Astrocyte (in vitro differentiated cells and primary cell): ENCODE results near the gene TYROBP. TPM values are rescaled to one million over a fixed set of nuclear protein-coding genes. Genes with fewer than 3 reads are reported as not detected.

Experiments used
- DNase-seq: peaks from one replicate; pipeline ENCODE4 v3.0.0-alpha.2; 2010; ENCODE audit warnings: low read depth
- FAIRE-seq: peaks from 2 replicates; lab custom pipeline; 2011; peaks lifted over from hg19 to GRCh38; lab: Jason Lieb, UNC
- H2AFZ ChIP-seq: 2 replicates; pipeline ENCODE4 v1.6.0; 2012; ENCODE audit warnings: low read depth, low read length, inconsistent platforms
- H3K27ac ChIP-seq: 2 replicates; pipeline ENCODE4 v1.5.1; 2011; ENCODE audit warnings: low read depth, low read length, inconsistent platforms
- H3K27me3 ChIP-seq: 2 replicates; pipeline ENCODE4 v1.6.0; 2011; ENCODE audit warnings: low read length, inconsistent platforms; ENCODE audit not compliant: insufficient read depth
- H3K36me3 ChIP-seq: 2 replicates; pipeline ENCODE4 v1.5.1; 2011; ENCODE audit warnings: low read length, inconsistent platforms; ENCODE audit not compliant: insufficient read depth
- H3K4me1 ChIP-seq: 2 replicates; pipeline ENCODE4 v1.5.1; 2011; ENCODE audit warnings: low read length, inconsistent platforms; ENCODE audit not compliant: insufficient read depth
- H3K4me2 ChIP-seq: 2 replicates; pipeline ENCODE4 v1.6.0; 2012; ENCODE audit warnings: low read length, inconsistent platforms
- H3K4me3 ChIP-seq: 2 replicates; pipeline ENCODE4 v1.5.1; 2011; ENCODE audit warnings: low read depth, mild to moderate bottlenecking, low read length, inconsistent platforms; ENCODE audit not compliant: insufficient read depth
- H3K79me2 ChIP-seq: 2 replicates; pipeline ENCODE4 v1.6.0; 2012; ENCODE audit warnings: mild to moderate bottlenecking, low read length, inconsistent platforms; ENCODE audit not compliant: insufficient read depth
- H3K9ac ChIP-seq: 2 replicates; pipeline ENCODE4 v1.6.0; 2012; ENCODE audit warnings: mild to moderate bottlenecking, low read length, inconsistent platforms
- H3K9me3 ChIP-seq: 2 replicates; pipeline ENCODE4 v1.5.1; 2012; ENCODE audit warnings: low read depth, mild to moderate bottlenecking, low read length, inconsistent platforms; ENCODE audit not compliant: insufficient read depth
- H4K20me1 ChIP-seq: 2 replicates; pipeline ENCODE4 v1.6.0; 2012; ENCODE audit warnings: low read length, inconsistent platforms; ENCODE audit not compliant: insufficient read depth
- H3K27ac Mint-ChIP-seq: one replicate; pipeline ENCODE4 v1.8.0; 2021; ENCODE audit warnings: mild to moderate bottlenecking, mixed read lengths; ENCODE audit not compliant: unreplicated experiment
- H3K27me3 Mint-ChIP-seq: one replicate; pipeline ENCODE4 v1.8.0; 2021; ENCODE audit warnings: low read depth, mixed read lengths; ENCODE audit not compliant: unreplicated experiment
- H3K36me3 Mint-ChIP-seq: one replicate; pipeline ENCODE4 v1.8.0; 2021; ENCODE audit warnings: low read depth, mixed read lengths; ENCODE audit not compliant: unreplicated experiment
- H3K4me1 Mint-ChIP-seq: one replicate; pipeline ENCODE4 v1.8.0; 2021; ENCODE audit warnings: low read depth, mixed read lengths; ENCODE audit not compliant: unreplicated experiment
- H3K4me3 Mint-ChIP-seq: one replicate; pipeline ENCODE4 v1.8.0; 2021; ENCODE audit warnings: mild to moderate bottlenecking, moderate library complexity, mixed read lengths; ENCODE audit not compliant: unreplicated experiment
- H3K9me3 Mint-ChIP-seq: one replicate; pipeline ENCODE4 v1.8.0; 2021; ENCODE audit warnings: mild to moderate bottlenecking, mixed read lengths; ENCODE audit not compliant: unreplicated experiment
- EZH2 ChIP-seq: IDR thresholded peaks from 2 replicates; pipeline ENCODE4 v1.6.1; 2012; ENCODE audit warnings: mild to moderate bottlenecking, low read length, inconsistent platforms; ENCODE audit not compliant: insufficient read depth
- total RNA-seq: library from RNA; stranded (reverse); gene quantifications from 2 replicates; pipeline ENCODE4 v1.2.1, GENCODE V29; 2021
- TF ChIP-seq, protein P1 (sequence below): IDR thresholded peaks from 2 replicates; pipeline ENCODE4 v1.5.1; 2011; ENCODE audit warnings: low read depth, mild to moderate bottlenecking, inconsistent platforms, low read length, moderate library complexity; ENCODE audit not compliant: insufficient read depth

The TYROBP gene
- total RNA-seq, 1 donor from 2014 or later = not detected

DNA sequence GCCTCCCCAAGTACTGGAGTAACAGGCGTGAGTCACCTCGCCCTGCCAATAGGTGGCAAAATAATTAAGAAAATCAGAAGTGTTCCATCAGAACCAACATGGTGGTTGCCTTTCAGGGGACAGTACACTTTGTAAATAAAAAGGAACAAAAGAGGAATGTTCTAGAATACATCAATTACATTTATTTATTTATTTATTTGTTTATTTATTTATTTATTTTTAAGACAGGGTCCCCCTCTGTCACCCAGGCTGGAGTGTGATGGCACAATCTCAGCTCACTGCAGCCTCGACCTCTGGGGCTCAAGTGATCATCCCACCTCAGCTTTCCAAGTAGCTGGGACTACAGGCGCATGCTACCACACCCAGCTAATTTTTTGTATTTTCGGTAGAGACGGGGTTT is 12.9 kb upstream of the TYROBP start:
- Mint-ChIP-seq H3K4me3 (no peak overlapping the region), H3K27me3 (peaks cover 2% of the 10 kb centered on the region), H3K4me1 (no peaks in the 10 kb centered on the region), H3K27ac (no peak overlapping the region), H3K36me3 (no peaks in the 10 kb centered on the region), H3K9me3 (peaks cover 11% of the 10 kb centered on the region)
- no peak overlapping the region for H3K4me3 ChIP-seq
- H4K20me1 ChIP-seq = no peaks in the 10 kb centered on the region
- TF ChIP-seq, protein P1, sequence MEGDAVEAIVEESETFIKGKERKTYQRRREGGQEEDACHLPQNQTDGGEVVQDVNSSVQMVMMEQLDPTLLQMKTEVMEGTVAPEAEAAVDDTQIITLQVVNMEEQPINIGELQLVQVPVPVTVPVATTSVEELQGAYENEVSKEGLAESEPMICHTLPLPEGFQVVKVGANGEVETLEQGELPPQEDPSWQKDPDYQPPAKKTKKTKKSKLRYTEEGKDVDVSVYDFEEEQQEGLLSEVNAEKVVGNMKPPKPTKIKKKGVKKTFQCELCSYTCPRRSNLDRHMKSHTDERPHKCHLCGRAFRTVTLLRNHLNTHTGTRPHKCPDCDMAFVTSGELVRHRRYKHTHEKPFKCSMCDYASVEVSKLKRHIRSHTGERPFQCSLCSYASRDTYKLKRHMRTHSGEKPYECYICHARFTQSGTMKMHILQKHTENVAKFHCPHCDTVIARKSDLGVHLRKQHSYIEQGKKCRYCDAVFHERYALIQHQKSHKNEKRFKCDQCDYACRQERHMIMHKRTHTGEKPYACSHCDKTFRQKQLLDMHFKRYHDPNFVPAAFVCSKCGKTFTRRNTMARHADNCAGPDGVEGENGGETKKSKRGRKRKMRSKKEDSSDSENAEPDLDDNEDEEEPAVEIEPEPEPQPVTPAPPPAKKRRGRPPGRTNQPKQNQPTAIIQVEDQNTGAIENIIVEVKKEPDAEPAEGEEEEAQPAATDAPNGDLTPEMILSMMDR = no peak
- TF ChIP-seq EZH2 = no peak
- H3K36me3 ChIP-seq = no peaks in the 10 kb centered on the region
- no peak for FAIRE-seq
- no peak overlapping the region for H3K9ac ChIP-seq
- H3K79me2 ChIP-seq = no peaks in the 10 kb centered on the region
- H3K4me2 ChIP-seq = no peak overlapping the region
- H3K9me3 ChIP-seq = no peaks in the 10 kb centered on the region
- H3K4me1 ChIP-seq = no peaks in the 10 kb centered on the region
- no peak overlapping the region for H3K27ac ChIP-seq
- no peak for DNase-seq
- H2AFZ ChIP-seq = no peak overlapping the region
- peaks cover 8% of the 10 kb centered on the region for H3K27me3 ChIP-seq

- no peaks in the 10 kb centered on the region for H3K4me1 ChIP-seq
- H3K9me3 Mint-ChIP-seq = no peaks in the 10 kb centered on the region
- no peaks in the 10 kb centered on the region for H3K4me1 Mint-ChIP-seq
- H3K36me3 Mint-ChIP-seq = no peaks in the 10 kb centered on the region
- no peaks in the 10 kb centered on the region for H3K27me3 ChIP-seq
- DNase-seq (no peak), FAIRE-seq (no peak)
- H3K4me2 ChIP-seq = no peak overlapping the region
- no peak overlapping the region for H3K27ac ChIP-seq
- no peaks in the 10 kb centered on the region for H4K20me1 ChIP-seq
- H3K27ac Mint-ChIP-seq = no peak overlapping the region
- H3K9me3 ChIP-seq = no peaks in the 10 kb centered on the region
- H3K36me3 ChIP-seq = no peaks in the 10 kb centered on the region
- TF ChIP-seq, protein P1 = no peak
- TF ChIP-seq EZH2 = no peak
- no peaks in the 10 kb centered on the region for H3K27me3 Mint-ChIP-seq
- H3K4me3 ChIP-seq = no peak overlapping the region
- H3K9ac ChIP-seq = no peak overlapping the region
- H3K4me3 Mint-ChIP-seq = no peak overlapping the region
- no peak overlapping the region for H2AFZ ChIP-seq
- no peaks in the 10 kb centered on the region for H3K79me2 ChIP-seq
These were observed 11.2 kb upstream of the TYROBP start for GRCh38 chr19:35919306-35919705.

DNA sequence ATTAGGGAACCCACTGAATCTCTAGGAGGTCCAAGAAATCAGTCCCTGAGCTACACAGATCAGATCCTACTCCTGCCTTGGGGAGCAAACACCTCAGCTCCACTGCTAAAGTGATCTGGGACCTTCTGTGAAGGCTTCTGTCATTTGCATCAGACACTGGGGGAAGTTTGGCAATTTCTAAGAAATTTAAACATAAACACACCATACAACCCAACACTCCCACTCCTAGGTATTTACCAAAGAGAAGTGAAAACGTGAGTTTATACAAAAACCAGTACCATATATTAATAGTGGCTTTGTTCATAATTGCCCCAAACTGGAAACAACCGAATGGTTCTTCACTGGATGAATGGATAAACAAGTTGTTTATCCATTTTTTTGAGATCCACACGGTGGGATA is 7.3 kb upstream of the TYROBP start:
- Mint-ChIP-seq H3K27me3 (no peaks in the 10 kb centered on the region), H3K9me3 (no peaks in the 10 kb centered on the region), H3K27ac (no peak overlapping the region), H3K36me3 (no peaks in the 10 kb centered on the region), H3K4me3 (no peak overlapping the region), H3K4me1 (no peaks in the 10 kb centered on the region)
- Histone ChIP-seq H3K4me1 (peaks cover 6% of the 10 kb centered on the region), H3K4me3 (no peak overlapping the region), H3K27ac (no peak overlapping the region), H3K36me3 (no peaks in the 10 kb centered on the region), H2AFZ (no peak overlapping the region), H3K9me3 (no peaks in the 10 kb centered on the region), H3K79me2 (no peaks in the 10 kb centered on the region), H4K20me1 (no peaks in the 10 kb centered on the region), H3K27me3 (no peaks in the 10 kb centered on the region), H3K4me2 (no peak overlapping the region), H3K9ac (no peak overlapping the region)
- TF ChIP-seq, protein P1 = no peak
- TF ChIP-seq EZH2 = no peak
- FAIRE-seq = no peak
- DNase-seq = no peak
